Activated naive CD4-positive, alpha-beta T cell treated with anti-CD3 and anti-CD28 coated beads, Interleukin-2, amount 50 U/mL, for 16 hours (primary cell): ENCODE data around the gene NTM.

Experiments
- DNase-seq: peaks from one replicate; pipeline ENCODE4 v3.0.0-alpha.2; 2020

The NTM gene

DNA sequence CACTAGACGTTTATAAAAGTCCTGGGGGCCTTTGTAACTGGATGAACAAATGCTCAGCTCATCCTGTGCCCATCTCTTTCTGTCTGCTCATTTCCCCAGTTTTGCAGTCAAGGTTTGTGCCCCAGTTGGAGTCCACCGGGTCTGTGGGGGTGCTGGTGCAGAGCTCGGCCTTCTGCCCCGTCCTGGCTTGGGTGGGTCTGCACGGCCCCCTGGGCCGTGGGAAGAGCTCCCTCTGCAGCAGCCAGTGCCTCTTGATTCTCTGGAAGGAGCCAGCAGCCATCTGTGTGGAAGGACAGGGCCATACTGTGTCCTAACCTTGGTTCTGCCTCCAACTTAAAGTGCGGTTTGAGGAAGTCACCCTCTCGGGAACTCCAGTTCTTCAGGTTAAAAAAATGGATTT lies 140.2 kb downstream of the NTM start:
- DNase-seq: no peak

DNA sequence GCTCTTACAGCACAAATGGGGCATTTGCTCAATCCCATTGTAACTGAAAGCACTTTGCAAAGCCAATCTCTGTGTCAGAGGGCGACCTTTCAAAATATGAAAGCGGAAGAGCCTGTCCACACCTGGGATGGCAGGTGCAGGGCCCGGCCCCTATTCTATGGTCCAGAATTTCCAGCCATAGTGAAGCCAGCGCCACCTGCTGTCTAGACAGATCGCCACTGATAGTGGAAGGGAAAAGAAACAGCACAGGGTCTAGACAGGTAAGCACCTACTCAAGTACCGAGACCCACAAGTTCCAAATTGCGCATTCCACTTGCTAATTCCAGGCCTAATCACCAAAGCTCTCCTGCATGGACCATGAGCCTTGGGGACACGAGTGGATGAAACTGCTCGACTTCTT lies 141.4 kb downstream of the NTM start:
- no peak for DNase-seq

DNA sequence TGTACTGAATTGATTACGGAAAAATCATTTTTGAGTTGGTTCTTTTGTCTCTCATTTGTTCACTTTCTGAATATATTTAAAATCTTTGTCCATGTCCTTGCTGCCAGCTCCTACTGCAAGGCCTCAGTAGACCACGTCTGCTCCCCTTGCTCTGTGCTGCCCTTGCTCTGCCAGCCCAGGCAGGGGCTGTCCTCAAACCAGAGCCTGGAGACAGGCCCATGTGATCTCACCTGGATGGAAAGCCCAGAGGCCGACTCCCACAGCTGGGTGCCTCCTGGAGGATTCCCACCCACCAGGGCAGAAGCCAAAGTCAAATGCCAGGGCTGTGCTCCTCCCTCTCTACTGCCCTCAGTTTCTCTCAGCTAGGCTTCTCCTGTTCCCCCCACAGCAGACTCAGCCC lies 141.8 kb downstream of the NTM start:
- no peak for DNase-seq

DNA sequence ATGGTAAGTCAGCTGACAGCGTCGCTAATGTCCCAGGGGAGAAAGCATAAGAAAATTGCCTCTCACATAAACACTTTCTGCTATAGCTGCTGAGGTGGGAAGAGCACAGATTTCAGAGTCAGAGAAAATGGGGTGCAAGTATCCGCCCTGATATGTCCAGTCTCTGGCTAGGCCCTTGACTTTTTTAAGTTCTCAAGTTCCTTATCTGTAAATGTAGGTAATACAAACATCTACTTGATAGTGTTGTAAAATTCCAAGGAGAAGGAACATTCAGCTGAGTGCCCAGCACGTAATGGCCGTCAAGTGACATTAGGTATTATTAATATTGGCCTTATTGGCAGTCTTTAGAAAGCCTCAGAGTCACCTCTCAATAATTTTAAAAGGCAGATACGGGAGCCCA lies 143.6 kb downstream of the NTM start:
- DNase-seq: no peak

DNA sequence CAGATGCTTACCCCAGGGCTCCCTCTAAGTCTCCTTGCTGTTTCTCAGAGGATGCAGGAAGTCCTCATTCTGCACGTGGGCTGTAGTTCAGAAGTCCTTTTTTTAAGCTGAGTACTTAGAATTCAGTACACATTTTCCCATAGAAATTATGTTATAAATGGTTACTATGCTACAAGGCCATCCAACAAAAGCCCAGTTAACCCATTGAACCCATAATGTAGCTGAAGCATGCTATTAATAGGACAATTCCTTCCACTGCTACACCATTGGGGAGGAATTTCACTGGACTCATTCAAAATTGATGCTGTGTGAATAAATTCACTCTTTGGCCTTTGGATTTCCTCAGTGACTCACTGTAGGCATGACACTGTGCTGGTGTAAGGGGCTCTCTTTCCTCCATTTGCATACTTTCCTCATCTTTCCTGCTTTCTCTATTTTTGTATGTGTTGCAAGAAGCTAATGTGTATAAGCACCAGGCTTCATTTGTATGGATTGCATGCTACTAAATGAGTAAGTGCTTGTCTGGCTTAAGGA lies 148.0 kb downstream of the NTM start:
- no peak for DNase-seq

DNA sequence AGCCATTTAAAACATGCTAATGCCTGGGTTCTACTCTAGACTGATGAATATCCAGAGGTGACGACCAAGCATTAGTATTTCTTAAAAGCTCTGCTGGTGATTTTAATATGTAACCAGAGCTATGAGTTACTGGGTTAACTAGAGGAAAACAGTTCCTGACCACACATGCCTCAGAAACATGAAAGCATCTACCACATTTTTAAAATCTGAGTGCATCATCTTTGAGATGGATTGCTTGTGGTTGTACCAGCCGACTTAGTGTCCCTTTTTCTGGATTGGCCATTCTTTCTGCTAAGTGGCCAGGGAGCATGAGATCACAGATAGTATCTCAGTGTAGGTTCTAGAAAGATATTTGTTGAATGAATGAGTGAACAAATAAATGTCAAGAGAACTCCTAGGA lies 152.4 kb downstream of the NTM start:
- no peak for DNase-seq

DNA sequence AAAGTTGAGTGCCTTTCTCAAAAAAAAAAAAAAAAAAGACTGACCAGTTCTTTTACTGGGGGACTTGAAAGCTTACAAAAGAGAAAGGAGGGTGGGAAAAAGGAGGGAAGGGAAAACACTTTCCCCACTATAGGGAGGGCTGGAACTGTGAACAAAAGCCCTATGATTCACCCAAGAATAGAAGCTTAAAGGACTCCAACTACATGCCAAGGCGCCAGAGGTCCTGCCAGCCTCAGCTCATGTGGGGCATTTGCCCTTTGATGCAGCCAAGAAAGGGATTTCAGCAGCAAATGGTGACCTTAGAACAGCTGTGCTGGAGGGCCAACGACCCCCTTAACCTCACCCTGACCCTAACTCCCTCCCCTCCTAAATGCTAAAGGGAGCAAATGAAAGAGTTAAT lies 160.0 kb downstream of the NTM start:
- no peak for DNase-seq

DNA sequence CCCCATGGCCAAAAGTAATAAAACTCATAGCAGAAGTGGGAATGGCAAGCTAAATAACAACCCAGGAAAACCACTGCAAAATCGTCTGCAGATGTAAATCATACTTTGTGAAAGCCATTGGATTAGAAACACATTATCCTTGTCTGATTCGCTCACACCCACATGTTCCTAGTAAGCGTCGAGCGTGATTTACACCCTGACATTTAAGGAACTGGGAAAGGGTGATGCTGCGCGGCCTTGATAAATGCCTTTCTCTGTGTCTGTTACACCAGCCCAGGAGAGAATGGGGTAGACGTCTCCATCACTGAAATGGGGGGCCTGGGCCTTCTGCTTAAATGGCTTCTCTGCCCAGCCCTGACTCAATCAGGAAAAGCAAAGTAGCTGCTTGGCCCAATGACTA lies 162.7 kb downstream of the NTM start:
- no peak for DNase-seq

DNA sequence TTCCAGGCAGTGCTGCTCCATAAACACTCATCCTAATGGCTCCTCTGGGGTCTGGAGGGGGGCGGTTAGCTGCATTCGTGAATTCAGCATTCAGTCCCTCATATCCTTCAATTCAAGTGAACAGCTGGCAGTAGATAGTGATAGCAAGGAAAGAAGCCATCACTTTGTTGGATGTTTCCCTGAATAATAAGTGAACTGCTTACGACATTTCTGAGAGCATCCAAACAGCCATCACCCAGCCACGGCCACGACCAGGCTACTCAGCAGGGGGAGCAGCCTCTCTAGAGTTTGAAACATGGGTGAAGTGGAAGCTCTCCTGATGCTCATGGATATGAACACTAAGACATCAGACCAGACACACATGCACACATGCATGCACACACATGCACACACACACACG lies 163.6 kb downstream of the NTM start:
- DNase-seq: no peak

DNA sequence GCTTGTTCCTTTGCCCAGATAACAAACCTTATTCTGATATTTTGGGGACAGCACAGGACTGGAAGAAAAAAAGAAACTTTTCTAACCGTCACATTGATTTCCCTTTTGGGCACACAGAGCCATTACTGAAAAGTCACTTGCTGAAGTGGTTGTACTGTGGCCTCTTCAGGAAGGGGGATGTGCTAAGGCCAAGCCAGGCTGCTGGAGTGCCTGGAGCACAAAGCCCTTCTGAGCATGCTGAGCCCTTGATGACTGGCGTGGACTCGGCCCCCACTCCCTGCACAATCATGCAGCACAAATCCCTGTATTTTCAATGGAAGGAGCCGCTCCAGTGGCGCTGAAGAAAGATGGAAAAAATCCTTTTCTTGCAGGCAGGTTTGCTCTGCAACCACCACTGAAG lies 164.2 kb downstream of the NTM start:
- DNase-seq: no peak

DNA sequence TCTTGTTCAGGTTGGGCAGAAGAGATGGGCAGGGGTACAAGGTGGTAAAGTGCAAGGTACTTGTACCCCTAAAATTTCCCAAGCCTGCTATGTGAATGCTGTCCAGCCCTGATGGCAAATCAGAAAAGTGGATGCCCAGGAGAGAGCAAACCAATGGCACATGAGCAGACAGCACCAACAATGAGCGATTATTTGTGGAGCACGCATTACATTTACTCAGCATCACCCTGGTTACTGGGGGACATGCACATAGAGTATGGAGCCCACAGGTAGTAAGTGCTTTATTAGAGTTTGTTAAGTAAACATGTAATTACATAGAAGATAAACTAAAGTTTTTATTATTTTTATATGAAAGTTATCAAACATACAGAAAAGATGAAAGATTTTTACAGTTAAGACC lies 165.7 kb downstream of the NTM start:
- DNase-seq: no peak

DNA sequence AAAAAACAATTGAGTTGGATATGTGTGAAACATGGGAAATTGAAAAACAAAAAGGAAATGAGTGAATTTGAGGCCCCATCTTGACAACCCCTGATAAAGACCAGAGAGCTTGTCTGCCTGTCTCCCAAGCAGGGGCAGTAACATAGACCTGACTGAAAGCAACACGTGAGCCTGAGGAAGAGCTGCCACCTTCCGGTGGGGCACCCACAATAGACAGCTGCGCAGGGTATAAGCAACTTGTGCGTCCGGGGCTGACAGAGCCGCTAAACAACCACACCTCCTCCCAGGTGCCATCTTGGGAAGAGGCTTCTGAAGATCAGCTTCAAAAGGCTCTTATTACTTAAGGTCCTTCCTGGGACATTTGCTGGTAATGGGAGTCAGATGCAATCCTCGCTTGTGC lies 166.8 kb downstream of the NTM start:
- no peak for DNase-seq

DNA sequence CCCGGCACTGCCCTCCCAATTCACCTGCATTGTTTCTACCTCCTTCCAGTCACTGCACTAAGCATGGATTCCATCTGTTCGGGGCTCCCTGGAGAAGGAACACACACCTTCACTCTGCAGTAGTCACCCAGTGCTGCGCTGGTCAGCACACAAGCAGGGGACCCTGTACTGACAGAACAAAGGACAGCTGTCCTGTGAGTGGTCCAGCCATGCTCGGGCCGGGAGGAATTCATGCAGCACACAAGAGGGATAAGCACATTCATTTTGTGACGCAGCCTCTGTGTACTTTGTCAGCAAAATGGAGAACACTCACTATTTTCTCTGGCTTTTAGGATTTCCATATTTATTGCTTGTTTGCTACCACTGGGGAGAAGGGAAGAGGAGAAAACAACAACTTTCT lies 167.3 kb downstream of the NTM start:
- no peak for DNase-seq

DNA sequence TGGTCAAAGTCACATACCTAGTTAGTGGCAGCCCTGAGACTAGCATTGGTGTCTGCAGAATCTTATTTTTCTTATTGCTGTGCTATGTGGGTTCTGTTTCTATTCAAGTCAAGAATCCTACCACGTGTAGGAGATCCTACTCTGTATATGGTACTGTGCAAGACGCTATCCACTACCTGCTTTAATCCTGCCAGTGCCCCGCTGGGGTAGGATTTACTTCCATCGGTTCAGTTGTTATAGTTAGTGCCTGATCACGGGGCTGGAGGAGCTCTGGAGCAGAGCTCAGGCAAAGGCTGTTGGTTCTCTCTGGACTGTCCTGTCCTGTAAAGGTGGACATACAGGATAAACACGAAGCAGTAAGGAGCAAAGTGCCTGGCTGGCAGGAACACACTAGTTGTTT lies 167.9 kb downstream of the NTM start:
- DNase-seq: no peak

DNA sequence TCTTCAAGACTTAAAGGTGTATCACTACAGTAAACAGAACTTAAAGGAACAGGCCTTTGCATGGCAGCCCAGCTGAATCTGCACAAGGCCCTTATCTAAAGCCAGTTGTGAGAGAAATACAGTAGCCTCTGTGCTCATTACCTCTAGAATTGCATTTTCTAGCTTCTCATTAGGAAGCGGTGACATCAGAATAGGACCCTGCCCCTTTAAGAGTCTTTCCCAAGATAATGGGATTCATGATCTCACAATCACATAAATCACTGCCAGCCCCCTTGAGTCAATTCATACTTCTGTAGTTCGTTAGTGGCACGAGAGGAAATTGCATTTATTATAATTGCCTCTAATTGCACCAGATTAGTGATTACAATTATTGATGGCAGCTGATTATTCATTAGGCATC lies 170.3 kb downstream of the NTM start:
- no peak for DNase-seq

DNA sequence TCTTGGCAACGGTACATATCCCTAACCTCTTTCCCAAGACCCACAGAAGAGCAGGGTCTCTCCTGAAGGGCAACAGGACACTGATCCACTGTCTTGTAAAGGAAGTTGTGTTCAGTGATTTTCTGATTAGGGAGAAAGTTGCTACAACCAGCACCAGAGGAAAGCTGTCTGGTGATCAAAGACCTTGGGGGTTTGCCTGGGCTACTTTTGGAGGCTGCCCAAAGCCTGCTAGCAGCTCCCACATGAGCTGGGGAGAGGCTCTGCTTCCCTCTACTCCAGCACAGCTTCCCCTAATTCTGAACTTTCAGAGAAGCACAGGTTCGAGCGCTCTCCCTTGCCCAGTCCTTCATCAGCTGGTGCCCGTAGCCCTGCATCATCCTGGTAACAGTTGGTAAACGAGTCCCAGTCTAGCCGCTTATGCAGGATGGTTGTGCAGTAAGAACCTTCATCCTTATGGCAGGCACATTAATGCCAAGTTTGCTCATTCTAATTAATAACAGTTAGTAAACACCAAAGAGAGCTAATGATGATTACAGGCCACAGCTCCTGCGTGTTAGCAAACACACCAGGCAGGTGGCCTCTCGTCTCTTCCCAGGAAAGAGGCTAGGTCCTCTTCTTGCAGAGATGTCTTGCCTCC lies 173.1 kb downstream of the NTM start:
- no peak for DNase-seq

DNA sequence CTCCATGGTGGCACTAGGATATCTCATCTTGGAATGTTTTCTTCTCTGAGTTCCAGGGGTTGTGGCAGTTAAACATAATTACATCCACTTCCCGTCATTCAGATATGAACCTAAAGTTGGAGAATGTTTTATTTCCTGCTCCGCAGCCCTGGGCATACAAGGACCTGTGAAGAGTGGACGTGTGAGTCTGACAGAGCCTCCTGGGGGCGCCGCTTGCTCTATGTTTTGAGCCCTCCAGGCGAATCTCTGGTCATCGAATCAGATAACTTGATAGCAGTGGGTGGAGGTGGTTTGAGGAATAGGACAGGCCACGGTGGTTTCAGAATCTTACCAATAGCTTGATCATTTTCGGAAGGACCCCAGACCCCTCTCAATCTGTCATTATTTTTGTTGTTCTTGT lies 174.2 kb downstream of the NTM start:
- DNase-seq: no peak

DNA sequence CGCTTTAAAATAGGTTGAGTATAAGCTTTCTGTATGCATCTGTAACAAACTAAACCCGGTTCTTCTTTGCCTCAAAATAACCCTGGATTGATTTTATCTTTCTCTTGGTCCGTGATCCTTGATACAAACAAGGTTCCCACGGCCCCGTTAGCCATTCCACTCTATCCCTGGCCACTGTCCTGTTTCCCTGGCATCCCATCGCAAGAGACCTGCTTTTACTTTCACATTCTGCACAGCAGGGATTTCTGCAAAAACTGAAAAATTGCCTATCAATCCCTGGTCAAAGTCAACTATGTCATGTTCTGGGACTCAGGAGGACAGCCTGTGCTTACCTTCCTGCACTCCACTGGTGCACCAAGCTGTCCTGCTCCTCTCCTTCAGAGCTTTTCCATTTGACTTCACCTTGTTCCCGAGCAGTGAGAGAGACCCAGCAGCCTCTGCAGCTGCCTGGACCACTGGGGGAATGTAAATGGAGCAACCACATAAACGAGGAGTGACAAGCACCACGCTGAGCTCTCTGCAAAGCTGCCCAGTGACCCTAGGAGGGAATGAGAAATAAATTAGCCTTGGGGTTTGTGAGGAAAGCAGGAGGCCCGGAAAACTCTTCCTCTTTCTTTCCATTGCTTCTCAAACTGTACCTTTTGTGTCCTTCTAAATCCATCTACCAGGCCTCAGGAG lies 175.9 kb downstream of the NTM start:
- DNase-seq: no peak

DNA sequence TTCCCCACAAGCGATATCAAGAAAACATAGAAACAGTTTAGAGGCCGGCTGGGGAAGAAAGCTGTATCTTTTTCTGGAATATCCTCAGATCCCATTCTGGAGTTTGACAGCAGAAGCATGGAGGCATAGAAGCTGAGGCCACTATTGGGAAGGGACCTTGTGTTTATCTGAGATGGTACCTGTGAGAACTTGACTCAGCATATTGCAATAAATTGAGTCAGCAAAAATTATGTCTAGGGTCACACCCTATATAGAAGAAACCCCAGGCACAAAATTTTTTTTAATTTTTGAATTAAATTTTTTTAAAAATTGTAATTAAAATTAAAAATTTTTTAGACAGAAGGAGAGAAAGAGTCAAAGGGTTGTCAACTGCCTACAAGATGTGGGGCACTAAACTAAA lies 178.7 kb downstream of the NTM start:
- DNase-seq: no peak

DNA sequence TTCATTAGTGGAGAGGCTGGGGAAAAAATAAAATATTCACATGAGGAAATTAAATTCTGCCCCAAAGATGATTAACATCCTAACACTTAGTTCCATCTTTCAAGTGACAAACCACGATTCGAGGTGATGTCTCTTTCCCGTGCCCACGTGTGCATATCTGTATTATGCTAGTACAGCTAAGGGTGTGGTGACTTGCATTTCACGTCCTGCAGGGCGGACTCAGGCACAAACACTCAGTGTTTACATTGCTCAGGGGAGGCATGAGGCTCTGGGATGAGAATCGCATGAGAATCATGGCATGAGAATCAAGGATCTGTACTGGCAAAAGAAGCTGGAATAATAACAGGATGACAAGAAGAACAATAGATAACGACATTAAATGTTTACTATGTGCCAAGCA lies 179.4 kb downstream of the NTM start:
- no peak for DNase-seq

DNA sequence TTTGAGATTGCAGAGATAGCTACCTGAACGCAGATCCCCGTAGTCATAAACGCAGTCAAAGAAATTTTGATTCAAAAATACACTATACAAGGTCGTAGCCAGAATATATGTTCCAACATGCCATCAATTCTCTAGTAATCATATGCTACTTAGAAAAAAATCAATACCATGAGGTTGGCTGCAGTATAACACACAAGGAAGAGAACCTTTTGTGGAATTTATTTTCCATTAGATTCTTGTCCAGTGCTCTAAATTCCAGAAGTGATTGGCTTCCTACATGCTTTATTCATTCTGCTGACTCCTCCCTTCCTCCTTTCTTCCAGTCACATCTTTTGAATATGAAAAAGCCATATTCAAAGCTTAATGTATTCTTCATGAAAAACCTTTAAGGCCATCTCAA lies 189.9 kb downstream of the NTM start:
- DNase-seq: no peak

DNA sequence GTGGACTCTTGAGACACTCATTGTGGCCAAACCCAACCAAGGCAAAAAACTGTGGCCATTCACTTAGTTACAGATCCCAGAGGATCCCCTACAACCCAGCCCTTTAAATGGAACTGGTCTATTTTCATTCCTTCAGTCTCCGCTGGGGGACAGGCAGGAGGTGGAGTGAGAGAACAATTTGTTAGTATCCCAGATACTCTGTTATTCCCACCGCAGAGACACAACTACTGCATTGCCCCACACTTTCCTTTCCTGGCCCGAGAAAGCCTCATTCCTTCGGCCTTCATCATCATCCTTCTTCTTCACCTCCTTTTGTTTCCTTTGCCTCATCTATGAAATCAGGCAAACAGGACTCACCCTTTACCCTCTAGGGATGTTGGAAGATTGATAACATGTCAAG lies 191.1 kb downstream of the NTM start:
- DNase-seq: no peak

DNA sequence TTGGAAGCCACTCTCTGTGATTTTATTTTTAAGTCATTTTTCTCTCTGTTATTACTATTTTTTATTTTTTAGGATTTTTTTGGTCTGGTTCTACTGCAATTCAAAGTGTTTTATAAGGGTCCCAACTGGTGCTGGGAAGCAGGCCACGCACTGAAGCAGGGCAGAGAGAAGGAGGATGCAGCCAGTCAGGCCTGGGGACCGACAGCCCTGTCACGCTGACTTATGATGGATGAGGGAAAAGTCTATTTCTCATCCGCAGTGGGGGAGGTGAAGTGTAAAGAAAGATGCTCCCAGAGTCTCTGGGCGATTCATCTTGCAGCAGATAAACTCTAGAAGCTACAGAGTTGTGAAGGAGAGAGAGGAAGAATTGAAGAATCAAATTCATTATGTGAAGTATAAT lies 191.6 kb downstream of the NTM start:
- DNase-seq: no peak

DNA sequence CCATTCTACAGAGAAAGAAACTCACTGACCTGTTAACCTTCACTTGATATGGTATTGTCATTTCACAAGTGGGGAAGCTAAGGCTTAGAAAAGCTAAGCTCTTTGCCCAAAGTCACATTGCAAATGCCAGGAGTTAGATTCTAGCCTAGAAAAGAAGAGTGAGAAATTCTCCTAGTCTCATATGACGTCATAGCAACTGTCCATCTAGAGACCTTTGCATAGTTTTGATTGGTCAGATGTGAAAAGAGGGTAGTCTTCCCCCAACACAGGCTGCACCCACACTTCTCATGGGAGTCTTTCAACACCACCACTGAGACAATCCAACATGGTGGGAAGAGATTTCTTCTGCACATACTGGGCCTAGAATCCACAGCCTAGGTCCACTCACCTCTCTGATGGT lies 197.9 kb downstream of the NTM start:
- DNase-seq: no peak

DNA sequence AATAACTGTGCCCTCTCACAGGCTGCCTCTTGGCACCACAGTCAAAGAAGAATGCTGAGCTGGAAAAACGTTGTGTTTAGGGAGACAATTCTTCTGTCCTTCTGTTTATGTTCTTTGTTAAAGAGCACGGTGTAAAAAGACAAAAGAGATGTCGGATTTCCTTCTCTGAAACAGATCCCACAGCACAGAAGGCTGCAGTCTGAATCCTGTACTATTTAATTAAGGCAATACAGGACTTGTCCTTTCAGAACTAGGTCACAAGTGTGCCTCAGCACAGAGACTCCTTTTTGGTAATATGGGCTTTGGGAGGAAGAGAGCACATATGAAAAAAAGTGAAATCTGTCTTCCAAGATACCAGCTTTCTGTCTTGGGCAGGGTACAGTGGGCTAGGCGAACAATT lies 201.2 kb downstream of the NTM start:
- no peak for DNase-seq
